Osteoblast (primary cell): ENCODE results near the gene ASIC4. TPM values are rescaled to one million over a fixed set of nuclear protein-coding genes. Genes with fewer than 3 reads are reported as not detected.

Experiments
- DNase-seq: peaks from one replicate; pipeline ENCODE4 v3.0.0; 2011; ENCODE audit warnings: low spot score, mixed read lengths; ENCODE audit not compliant: insufficient read length; ENCODE audit errors: missing footprints
- H2AFZ ChIP-seq: 2 replicates; pipeline ENCODE4 v1.6.0; 2011; ENCODE audit warnings: mild to moderate bottlenecking, low read length
- H3K27ac ChIP-seq: 2 replicates; pipeline ENCODE4 v1.5.1; 2011; ENCODE audit warnings: mild to moderate bottlenecking, low read depth, low read length, moderate library complexity
- H3K27me3 ChIP-seq: 2 replicates; pipeline ENCODE4 v1.6.0; 2012; ENCODE audit warnings: mild to moderate bottlenecking, control low read depth, inconsistent platforms, low read length, moderate library complexity; ENCODE audit not compliant: insufficient read depth
- H3K36me3 ChIP-seq: 2 replicates; pipeline ENCODE4 v1.5.1; 2011; ENCODE audit warnings: mild to moderate bottlenecking, low read length, control low read depth, moderate library complexity; ENCODE audit not compliant: insufficient read depth
- H3K4me1 ChIP-seq: 2 replicates; pipeline ENCODE4 v1.5.1; 2011; ENCODE audit warnings: mild to moderate bottlenecking, low read length, control low read depth, moderate library complexity; ENCODE audit not compliant: insufficient read depth
- H3K4me2 ChIP-seq: 2 replicates; pipeline ENCODE4 v1.6.0; 2011; ENCODE audit warnings: mild to moderate bottlenecking, low read length; ENCODE audit not compliant: insufficient read depth
- H3K4me3 ChIP-seq: fragments of 200-600 bp; sonication (generic); 3 replicates; pipeline ENCODE4 v1.5.1; 2012; ENCODE audit warnings: mild to moderate bottlenecking, low read length, inconsistent platforms; ENCODE audit not compliant: insufficient read depth
- H3K79me2 ChIP-seq: 2 replicates; pipeline ENCODE4 v1.6.0; 2012; ENCODE audit warnings: mild to moderate bottlenecking, low read length, control low read depth, inconsistent platforms; ENCODE audit not compliant: insufficient read depth
- H3K9me3 ChIP-seq: 2 replicates; pipeline ENCODE4 v1.5.1; 2011; ENCODE audit warnings: low read depth, low read length, control low read depth
- H4K20me1 ChIP-seq: 2 replicates; pipeline ENCODE4 v1.6.0; 2012; ENCODE audit warnings: mild to moderate bottlenecking, low read length, control low read depth; ENCODE audit not compliant: insufficient read depth
- CTCF ChIP-seq: IDR thresholded peaks from 2 replicates; pipeline ENCODE4 v1.5.1; 2011; ENCODE audit warnings: mild to moderate bottlenecking, low read depth, low read length, moderate library complexity; ENCODE audit errors: extremely low read depth
- total RNA-seq: library from RNA; depleted of rRNA; stranded (reverse); fragments of >200 nt; gene quantifications from 2 replicates; pipeline ENCODE4 v1.2.3, GENCODE V29; 2012

The ASIC4 gene
- under 0.01 TPM in 1 of 2 replicates, not detected in the other for total RNA-seq

GRCh38 chr2:219514196-219514761, at the start of gene ASIC4:
TSS of gene ASIC4 (plus strand) at chr2:219514482. CDS start at chr2:219514725, 243 bp downstream.
- Histone ChIP-seq H3K9me3 (no peaks in the 10 kb centered on the region), H3K4me2 (no peak within 1 kb of the TSS), H3K4me1 (peaks cover 9% of the 10 kb centered on the region), H4K20me1 (no peaks in the 10 kb centered on the region), H3K36me3 (no peaks in the 10 kb centered on the region), H3K27me3 (peaks cover 51% of the 10 kb centered on the region), H3K27ac (no peak within 1 kb of the TSS), H3K4me3 (no peak within 1 kb of the TSS), H2AFZ (no peak within 1 kb of the TSS), H3K79me2 (no peaks in the 10 kb centered on the region)
- TF ChIP-seq CTCF, result no peak
- DNase-seq, result no peak

- no peak overlapping the region for H2AFZ ChIP-seq
- DNase-seq, result no peak
- no peaks in the 10 kb centered on the region for H4K20me1 ChIP-seq
- H3K4me1 ChIP-seq, result peaks cover 21% of the 10 kb centered on the region
- no peak overlapping the region for H3K4me2 ChIP-seq
- H3K79me2 ChIP-seq, result no peaks in the 10 kb centered on the region
- peaks cover 61% of the 10 kb centered on the region for H3K36me3 ChIP-seq
- TF ChIP-seq CTCF, result no peak
- H3K27ac ChIP-seq, result no peak overlapping the region
- no peak overlapping the region for H3K4me3 ChIP-seq
- H3K27me3 ChIP-seq, result no peaks in the 10 kb centered on the region
- no peaks in the 10 kb centered on the region for H3K9me3 ChIP-seq
Measured at GRCh38 chr2:219465659-219466561, 48.4 kb upstream of the ASIC4 start.

GRCh38 chr2:219466816-219467735, 47.2 kb upstream of the ASIC4 start:
- H3K9me3 ChIP-seq, result no peaks in the 10 kb centered on the region
- H3K79me2 ChIP-seq, result no peaks in the 10 kb centered on the region
- H4K20me1 ChIP-seq, result no peaks in the 10 kb centered on the region
- no peaks in the 10 kb centered on the region for H3K27me3 ChIP-seq
- TF ChIP-seq CTCF, result no peak
- no peak overlapping the region for H2AFZ ChIP-seq
- H3K4me1 ChIP-seq, result peaks cover 14% of the 10 kb centered on the region
- no peak for DNase-seq
- H3K27ac ChIP-seq, result no peak overlapping the region
- no peak overlapping the region for H3K4me3 ChIP-seq
- H3K4me2 ChIP-seq, result no peak overlapping the region
- peaks cover 66% of the 10 kb centered on the region for H3K36me3 ChIP-seq

GRCh38 chr2:219467736-219468075, 46.6 kb upstream of the ASIC4 start:
- DNase-seq, result no peak
- no peak overlapping the region for H2AFZ ChIP-seq
- H3K27me3 ChIP-seq, result no peaks in the 10 kb centered on the region
- H3K36me3 ChIP-seq, result peaks cover 66% of the 10 kb centered on the region
- H3K4me2 ChIP-seq, result no peak overlapping the region
- no peaks in the 10 kb centered on the region for H3K9me3 ChIP-seq
- H3K4me1 ChIP-seq, result peaks cover 14% of the 10 kb centered on the region
- no peak overlapping the region for H3K4me3 ChIP-seq
- no peaks in the 10 kb centered on the region for H3K79me2 ChIP-seq
- no peak overlapping the region for H3K27ac ChIP-seq
- TF ChIP-seq CTCF, result no peak
- H4K20me1 ChIP-seq, result no peaks in the 10 kb centered on the region
